Parathyroid adenoma (tissue), 2 donors: ENCODE data around the gene DBN1.
"Not testable (repeated sequence)": the region's sequence is repeated elsewhere in the genome, so short reads cannot be mapped to it uniquely, and the experiment has no call there.

Experiments
- H2AFZ ChIP-seq: fragments of 300-600 bp; sonication (generic); one replicate; pipeline ENCODE4 v1.7.0; 2017; ENCODE audit warnings: antibody characterized with exemption, mild to moderate bottlenecking
- H3K27ac ChIP-seq: fragments of 300-600 bp; sonication (generic); one replicate; pipeline ENCODE4 v1.7.0; 2017
- H3K27me3 ChIP-seq: fragments of 300-600 bp; sonication (generic); one replicate; pipeline ENCODE4 v1.7.0; 2017; ENCODE audit warnings: low read length; ENCODE audit not compliant: control insufficient read depth, insufficient read depth
- H3K36me3 ChIP-seq: fragments of 300-600 bp; sonication (generic); one replicate; pipeline ENCODE4 v1.7.0; 2017; ENCODE audit warnings: low read length; ENCODE audit not compliant: control insufficient read depth, insufficient read depth
- H3K4me1 ChIP-seq: fragments of 300-600 bp; sonication (generic); one replicate; pipeline ENCODE4 v1.7.0; 2017; ENCODE audit warnings: control low read depth
- H3K4me2 ChIP-seq: fragments of 300-600 bp; sonication (generic); one replicate; pipeline ENCODE4 v1.7.0; 2017; ENCODE audit warnings: low read length
- H3K4me3 ChIP-seq: fragments of 300-600 bp; sonication (generic); one replicate; pipeline ENCODE4 v1.7.0; 2017; ENCODE audit warnings: low read depth, low read length
- H3K79me2 ChIP-seq: fragments of 300-600 bp; sonication (generic); one replicate; pipeline ENCODE4 v1.7.0; 2017; ENCODE audit warnings: control low read depth
- H3K9ac ChIP-seq: fragments of 300-600 bp; sonication (generic); one replicate; pipeline ENCODE4 v1.7.0; 2017; ENCODE audit warnings: mild to moderate bottlenecking
- H3K9me3 ChIP-seq: fragments of 300-600 bp; sonication (generic); one replicate; pipeline ENCODE4 v1.7.0; 2017; ENCODE audit warnings: low read length; ENCODE audit not compliant: control insufficient read depth
- CTCF ChIP-seq: fragments of 300-600 bp; sonication (generic); IDR thresholded peaks from one replicate; pipeline ENCODE4 v1.7.0; 2017; ENCODE audit warnings: antibody characterized with exemption, mild to moderate bottlenecking
- donor health status: primary hyperparathyroidism.

The DBN1 gene

DNA sequence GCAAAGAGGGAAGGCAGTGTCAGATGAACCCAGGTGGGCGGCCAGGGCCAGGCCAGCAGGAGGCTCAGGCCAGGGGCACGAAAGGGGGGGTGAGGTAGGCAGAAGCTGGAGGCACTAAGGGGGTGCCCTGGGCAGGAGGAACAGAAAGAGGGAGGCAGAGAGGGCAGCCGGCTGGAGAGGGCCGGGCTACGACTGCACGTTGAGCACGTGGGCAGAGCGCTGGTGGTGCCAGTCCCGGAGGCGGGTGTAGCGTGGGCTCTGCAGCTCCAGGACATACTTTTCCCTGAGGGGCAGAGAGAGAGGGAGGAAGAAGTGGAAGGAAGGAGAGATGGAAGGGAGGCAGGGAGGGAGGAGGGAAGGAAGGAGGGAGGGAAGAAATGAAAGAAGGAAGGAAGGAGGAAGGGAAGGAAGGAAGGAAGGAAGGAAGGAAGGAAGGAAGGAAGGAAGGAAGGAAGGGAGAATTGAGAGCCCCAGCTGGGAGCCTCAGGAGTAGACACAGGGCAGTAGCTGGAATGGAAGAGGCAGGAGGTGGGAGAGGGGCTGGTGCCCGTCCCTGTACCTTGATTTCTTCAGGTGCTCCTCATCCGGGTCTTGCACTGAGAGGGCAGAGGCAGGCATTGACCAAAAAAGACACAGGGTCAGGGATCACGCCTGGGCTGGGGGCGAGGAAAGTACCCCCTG is 17.0 kb upstream of the DBN1 start:
- TF ChIP-seq CTCF = no peak
- H3K4me3 ChIP-seq = no peak overlapping the region
- no peak overlapping the region for H2AFZ ChIP-seq
- no peaks in the 10 kb centered on the region for H3K79me2 ChIP-seq
- H3K4me2 ChIP-seq = no peak overlapping the region
- H3K27me3 ChIP-seq = no peaks in the 10 kb centered on the region
- no peak overlapping the region for H3K9ac ChIP-seq
- H3K9me3 ChIP-seq = no peaks in the 10 kb centered on the region
- no peaks in the 10 kb centered on the region for H3K36me3 ChIP-seq
- no peak overlapping the region for H3K27ac ChIP-seq
- H3K4me1 ChIP-seq = peaks cover 15% of the 10 kb centered on the region

DNA sequence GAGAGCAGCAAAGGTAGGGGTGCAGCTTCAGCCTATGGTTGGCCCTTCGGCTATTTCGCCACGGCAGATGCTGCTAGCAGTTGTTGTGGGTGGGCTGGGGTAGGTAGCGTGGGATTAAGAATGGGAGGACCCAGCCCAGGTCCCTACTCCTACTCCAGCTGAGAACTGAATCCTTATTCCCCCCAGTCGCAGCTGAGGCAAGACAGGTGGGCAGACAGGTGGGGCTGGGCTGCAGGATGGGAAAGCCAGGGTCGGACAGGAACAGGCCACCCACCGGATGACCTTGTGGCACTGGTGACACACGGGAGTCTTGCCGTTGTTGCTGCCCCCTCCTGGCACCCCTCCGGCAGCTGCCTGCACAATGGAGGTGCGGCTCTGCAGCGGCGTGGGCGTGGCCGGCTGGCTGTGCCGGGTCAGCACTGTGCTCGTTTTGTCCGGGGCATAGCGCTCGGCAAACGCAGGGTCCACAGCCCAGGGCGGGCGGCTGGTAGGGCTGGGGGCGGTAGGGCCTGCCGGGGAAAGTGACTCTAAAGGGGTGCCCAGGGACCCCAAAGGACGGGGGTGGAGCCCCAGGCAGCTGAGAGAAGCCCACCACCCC is 15.8 kb upstream of the DBN1 start:
- Histone ChIP-seq H3K4me2 (no peak overlapping the region), H3K9me3 (no peaks in the 10 kb centered on the region), H3K4me3 (no peak overlapping the region), H3K9ac (no peak overlapping the region), H3K36me3 (no peaks in the 10 kb centered on the region), H3K27ac (no peak overlapping the region), H3K79me2 (no peaks in the 10 kb centered on the region), H2AFZ (no peak overlapping the region), H3K27me3 (no peaks in the 10 kb centered on the region), H3K4me1 (peaks cover 15% of the 10 kb centered on the region)
- no peak for TF ChIP-seq CTCF

DNA sequence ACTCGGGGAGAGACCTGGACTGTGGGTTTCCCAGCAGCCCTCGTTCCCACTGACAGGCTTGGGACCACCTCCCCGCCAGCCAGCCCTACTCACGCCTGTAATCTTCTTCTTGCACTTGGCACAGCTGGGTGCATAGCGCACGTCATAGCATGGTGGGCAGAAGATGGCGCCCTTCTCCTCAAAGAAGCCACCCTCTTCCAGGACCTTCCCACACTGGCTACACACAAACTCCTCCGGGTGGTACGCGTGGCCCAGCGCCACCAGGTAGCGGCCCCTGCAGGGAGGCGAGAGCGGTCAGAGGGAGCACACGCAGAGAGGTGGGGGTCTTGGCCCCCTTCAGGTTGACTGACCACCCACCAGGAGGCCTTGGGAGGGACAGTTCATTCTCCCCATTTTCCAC is 14.5 kb upstream of the DBN1 start:
- Histone ChIP-seq H3K36me3 (no peaks in the 10 kb centered on the region), H3K27ac (no peak overlapping the region), H3K9ac (no peak overlapping the region), H3K9me3 (no peaks in the 10 kb centered on the region), H3K4me1 (peaks cover 4% of the 10 kb centered on the region), H3K79me2 (no peaks in the 10 kb centered on the region), H3K27me3 (no peaks in the 10 kb centered on the region), H2AFZ (no peak overlapping the region), H3K4me3 (no peak overlapping the region), H3K4me2 (no peak overlapping the region)
- TF ChIP-seq CTCF = no peak

DNA sequence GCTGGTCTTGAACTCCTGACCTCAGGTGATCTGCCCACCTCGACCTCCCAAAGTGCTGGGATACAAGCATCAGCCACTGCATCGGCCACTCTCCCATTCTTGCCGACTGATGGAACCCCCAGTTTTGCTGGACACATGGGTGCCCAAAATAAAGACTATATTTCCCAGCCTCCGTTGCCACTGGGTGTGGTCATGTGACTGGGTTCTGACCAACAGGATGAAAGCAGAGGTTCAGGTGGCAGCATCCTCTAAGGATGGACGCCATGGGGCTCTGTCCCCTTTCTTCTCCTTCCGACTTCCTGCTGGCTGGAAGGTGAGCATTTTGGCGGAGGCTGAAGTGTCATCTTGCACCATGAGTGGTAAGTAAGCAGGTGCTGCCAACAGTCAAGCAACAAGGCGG is 13.7 kb upstream of the DBN1 start:
- Histone ChIP-seq H3K4me2 (no peak overlapping the region), H3K27ac (no peak overlapping the region), H3K27me3 (no peaks in the 10 kb centered on the region), H3K79me2 (no peaks in the 10 kb centered on the region), H2AFZ (no peak overlapping the region), H3K36me3 (no peaks in the 10 kb centered on the region), H3K9ac (no peak overlapping the region), H3K9me3 (no peaks in the 10 kb centered on the region), H3K4me1 (no peaks in the 10 kb centered on the region), H3K4me3 (no peak overlapping the region)
- TF ChIP-seq CTCF = no peak

DNA sequence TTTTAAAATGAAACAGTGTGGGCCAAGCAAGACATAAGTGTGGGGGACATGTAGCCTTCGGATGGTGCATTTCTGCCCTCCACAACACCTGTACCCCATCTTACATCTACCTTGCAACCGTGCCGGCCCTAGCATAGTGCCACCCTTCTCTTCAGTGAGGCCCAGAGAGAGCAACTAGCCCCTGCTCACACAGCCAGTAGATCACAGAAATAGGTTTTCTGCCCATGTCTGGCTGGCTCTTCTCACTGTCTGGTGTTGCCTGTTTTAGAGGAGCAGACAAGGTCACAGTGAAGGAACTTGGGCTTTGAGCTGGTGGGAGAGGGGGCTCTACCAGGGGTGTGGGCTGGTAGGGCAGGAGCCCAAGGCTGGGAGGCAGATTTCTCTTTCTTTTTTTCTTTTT is 12.8 kb upstream of the DBN1 start:
- Histone ChIP-seq H2AFZ (no peak overlapping the region), H3K9me3 (no peaks in the 10 kb centered on the region), H3K4me2 (no peak overlapping the region), H3K27me3 (no peaks in the 10 kb centered on the region), H3K36me3 (no peaks in the 10 kb centered on the region), H3K4me3 (no peak overlapping the region), H3K9ac (no peak overlapping the region), H3K79me2 (no peaks in the 10 kb centered on the region), H3K27ac (no peak overlapping the region), H3K4me1 (no peaks in the 10 kb centered on the region)
- no peak for TF ChIP-seq CTCF

DNA sequence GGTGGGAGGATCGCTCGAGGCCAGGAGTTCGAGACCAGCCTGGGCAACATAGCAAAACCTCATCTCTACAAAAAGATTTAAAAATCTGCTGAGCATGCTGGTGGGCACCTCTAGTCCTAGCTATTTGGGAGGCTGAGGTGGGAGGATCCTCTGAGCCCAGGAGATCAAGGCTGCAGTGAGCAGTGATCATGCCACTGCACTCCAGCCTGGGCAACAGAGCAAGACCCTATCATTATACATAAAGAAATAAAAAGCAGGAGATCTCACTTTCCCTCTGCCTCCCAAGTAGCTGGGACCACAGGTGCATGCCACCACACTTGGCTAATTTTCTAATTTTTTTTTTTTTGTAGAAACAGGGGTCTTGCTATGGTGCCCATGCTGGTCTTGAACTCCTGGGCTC is 12.3 kb upstream of the DBN1 start:
- not testable (repeated sequence) for H3K9me3 ChIP-seq, H3K79me2 ChIP-seq, H3K4me2 ChIP-seq, H3K9ac ChIP-seq, H3K36me3 ChIP-seq, H3K27me3 ChIP-seq, H3K4me1 ChIP-seq, H3K4me3 ChIP-seq, H3K27ac ChIP-seq, H2AFZ ChIP-seq
